Fibroblast of lung (primary cell): ENCODE data around the gene ASB18. TPM values are rescaled to one million over a fixed set of nuclear protein-coding genes. Genes with fewer than 3 reads are reported as not detected.

Experiments used
- DNase-seq, 2 donors: peaks; one replicate each; pipeline versions ENCODE4 v3.0.0 to v3.0.0-alpha.2; 2010; ENCODE audit warnings: low read depth in 2 of 2
- H2AFZ ChIP-seq: 2 replicates; pipeline ENCODE4 v1.5.1; 2012; ENCODE audit warnings: low read length, control low read depth, inconsistent platforms
- H3K27ac ChIP-seq: 2 replicates; pipeline ENCODE4 v1.5.1; 2011; ENCODE audit warnings: low read length, control low read depth; ENCODE audit not compliant: insufficient read depth
- H3K27me3 ChIP-seq: 2 replicates; pipeline ENCODE4 v1.5.1; 2011; ENCODE audit warnings: mild to moderate bottlenecking, low read length; ENCODE audit not compliant: control insufficient read depth, insufficient read depth
- H3K36me3 ChIP-seq: 2 replicates; pipeline ENCODE4 v1.5.1; 2011; ENCODE audit warnings: low read length; ENCODE audit not compliant: control insufficient read depth, insufficient read depth
- H3K4me1 ChIP-seq: 2 replicates; pipeline ENCODE4 v1.5.1; 2011; ENCODE audit warnings: low read length; ENCODE audit not compliant: control insufficient read depth, insufficient read depth; ENCODE audit errors: extremely low read depth
- H3K4me2 ChIP-seq: 2 replicates; pipeline ENCODE4 v1.5.1; 2011; ENCODE audit warnings: low read length, control low read depth; ENCODE audit not compliant: insufficient read depth; ENCODE audit errors: extremely low read depth
- H3K4me3 ChIP-seq, 4 experiments: fragments of 200-600 bp in 1 of 4; sonication (generic) in 1 of 4; replicated peaks in 1 of 4; 2 replicates each; pipeline ENCODE4 v1.5.1; 2011 to 2016; ENCODE audit warnings: low read length in 4 of 4, low read depth in 3 of 4, mild to moderate bottlenecking in 3 of 4, control low read depth in 2 of 4, inconsistent platforms in 1 of 4, mixed read lengths in 1 of 4; ENCODE audit not compliant: insufficient read depth in 1 of 4; ENCODE audit errors: control extremely low read depth in 1 of 4
- H3K79me2 ChIP-seq: 2 replicates; pipeline ENCODE4 v1.5.1; 2012; ENCODE audit warnings: mild to moderate bottlenecking, low read length, inconsistent platforms; ENCODE audit not compliant: control insufficient read depth, insufficient read depth
- H3K9ac ChIP-seq: 2 replicates; pipeline ENCODE4 v1.5.1; 2011; ENCODE audit warnings: mild to moderate bottlenecking, low read length, control low read depth; ENCODE audit not compliant: insufficient read depth
- H3K9me3 ChIP-seq: 2 replicates; pipeline ENCODE4 v1.5.1; 2012; ENCODE audit warnings: low read depth, low read length; ENCODE audit not compliant: control insufficient read depth, insufficient read depth
- H4K20me1 ChIP-seq: 2 replicates; pipeline ENCODE4 v1.5.1; 2011; ENCODE audit warnings: low read length; ENCODE audit not compliant: control insufficient read depth, insufficient read depth; ENCODE audit errors: extremely low read depth
- CTCF ChIP-seq, 2 donors: IDR thresholded peaks in 1 of 2; conservative IDR thresholded peaks in 1 of 2; 1 replicate in 1 of 2; 2 replicates in 1 of 2; pipeline ENCODE4 v1.5.1; 2011 to 2012; ENCODE audit warnings: low read length in 2 of 2, control low read depth in 1 of 2, inconsistent platforms in 1 of 2, low read depth in 1 of 2, mild to moderate bottlenecking in 1 of 2
- EZH2 ChIP-seq: IDR thresholded peaks from 2 replicates; pipeline ENCODE4 v1.5.1; 2012; ENCODE audit warnings: low read length, control low read depth, mild to moderate bottlenecking; ENCODE audit errors: missing control alignments
- polyA plus RNA-seq, 2 donors: library from polyadenylated mRNA; depleted of rRNA in 1 of 2; stranded (reverse) in 1 of 2; unstranded in 1 of 2; fragments of >200 nt; gene quantifications; 2 replicates each; pipeline ENCODE4 v1.2.1, GENCODE V29; 2011 to 2012; ENCODE audit warnings: missing spikeins in 1 of 2
- total RNA-seq: library from RNA; depleted of rRNA; stranded (reverse); fragments of >200 nt; gene quantifications from 2 replicates; pipeline ENCODE4 v1.2.1, GENCODE V29; 2014

Gene ASB18
- total and polyA plus RNA-seq, 2 donors (not counting 1 experiment from before 2014, with no cell fraction given), result not detected

DNA sequence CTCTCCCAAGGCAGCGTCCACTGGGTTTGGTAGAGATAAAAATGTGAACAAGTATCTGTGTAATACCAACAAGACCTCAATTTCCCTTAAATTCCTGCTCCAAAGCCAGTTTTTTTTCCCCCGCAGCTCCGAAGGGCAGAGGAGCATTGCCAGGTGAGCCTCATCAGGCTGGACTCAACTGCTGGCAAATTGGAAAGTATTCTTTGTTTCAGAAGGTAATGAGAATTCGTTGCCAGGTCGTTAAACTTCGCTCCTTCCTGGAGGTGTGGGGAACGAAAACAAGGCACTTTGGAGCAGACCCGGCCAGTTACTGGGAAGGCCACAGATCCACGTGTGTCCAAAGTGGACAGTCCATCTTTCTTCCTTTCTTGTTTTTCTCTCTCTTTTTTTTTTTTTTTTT lies 30.4 kb upstream of the ASB18 start:
- Histone ChIP-seq H4K20me1 (no peaks in the 10 kb centered on the region), H3K27me3 (no peaks in the 10 kb centered on the region), H3K4me1 (no peaks in the 10 kb centered on the region), H3K9ac (no peak overlapping the region), H3K4me3 (no peak overlapping the region), H3K4me2 (no peak overlapping the region), H3K27ac (no peak overlapping the region), H3K9me3 (no peaks in the 10 kb centered on the region), H3K36me3 (no peaks in the 10 kb centered on the region), H3K79me2 (no peaks in the 10 kb centered on the region), H2AFZ (no peak overlapping the region)
- TF ChIP-seq EZH2, result no peak
- no peak for TF ChIP-seq CTCF (conservative IDR thresholded peaks at IDR 0.05 in 1 of 2, IDR thresholded peaks at IDR 0.05 in 1 of 2; ENCODE audit: low read depth in 1 of 2, low read length in 2 of 2)
- DNase-seq, result no peak

DNA sequence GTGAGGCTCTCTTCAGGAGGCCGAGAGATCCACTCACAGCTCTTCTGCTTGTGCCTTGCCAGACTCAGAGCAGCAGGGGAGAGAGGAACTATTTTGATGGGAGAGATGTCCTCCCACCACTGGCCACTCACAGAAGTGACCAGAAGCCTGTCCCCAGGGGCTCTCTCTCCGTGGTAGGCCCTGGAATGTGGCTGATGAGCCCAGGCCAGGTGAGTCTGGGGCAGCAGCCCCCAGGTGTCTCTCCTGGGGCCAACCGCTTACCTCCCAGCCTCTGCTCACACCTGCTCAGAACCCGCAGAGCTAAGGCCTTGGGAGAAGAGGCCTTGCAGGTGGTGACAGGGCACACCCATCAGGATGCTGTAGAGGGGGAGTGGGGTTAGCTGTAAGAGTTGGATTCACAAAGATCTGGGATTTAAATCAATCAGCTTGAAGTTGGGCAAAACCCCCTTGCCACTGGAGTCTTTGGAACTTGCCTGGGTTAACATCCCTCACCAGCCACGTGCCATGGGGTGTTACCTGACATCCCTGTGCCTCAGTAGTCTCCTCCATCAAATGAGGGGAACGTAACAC lies 29.1 kb upstream of the ASB18 start:
- Histone ChIP-seq H3K27ac (no peak overlapping the region), H3K79me2 (no peaks in the 10 kb centered on the region), H3K4me3 (no peak overlapping the region), H3K4me2 (no peak overlapping the region), H3K4me1 (no peaks in the 10 kb centered on the region), H3K36me3 (no peaks in the 10 kb centered on the region), H3K27me3 (no peaks in the 10 kb centered on the region), H3K9ac (no peak overlapping the region), H3K9me3 (no peaks in the 10 kb centered on the region), H4K20me1 (no peaks in the 10 kb centered on the region), H2AFZ (no peak overlapping the region)
- TF ChIP-seq CTCF (conservative IDR thresholded peaks at IDR 0.05 in 1 of 2, IDR thresholded peaks at IDR 0.05 in 1 of 2; ENCODE audit: low read depth in 1 of 2, low read length in 2 of 2), result no peak
- no peak for TF ChIP-seq EZH2
- no peak for DNase-seq

DNA sequence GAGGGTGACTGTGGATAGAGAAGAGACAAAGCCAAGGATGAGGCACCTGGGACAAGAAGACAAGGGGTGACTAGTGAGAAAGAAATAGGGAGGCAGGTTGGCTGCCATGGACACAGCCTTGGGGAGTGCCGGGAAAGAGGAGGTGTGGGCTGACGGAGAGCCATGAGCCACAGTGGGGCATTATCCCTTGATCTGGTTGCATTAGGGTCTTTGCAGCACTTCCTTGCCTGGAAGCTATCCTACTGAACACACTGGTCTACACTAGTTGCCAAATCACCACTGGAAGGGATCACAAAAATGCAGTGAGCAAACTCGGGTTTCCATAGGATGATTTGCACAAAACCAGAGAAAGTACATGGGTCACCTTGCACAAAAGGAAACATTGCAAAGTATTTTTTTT lies 27.7 kb upstream of the ASB18 start:
- TF ChIP-seq EZH2, result no peak
- TF ChIP-seq CTCF (conservative IDR thresholded peaks at IDR 0.05 in 1 of 2, IDR thresholded peaks at IDR 0.05 in 1 of 2; ENCODE audit: low read depth in 1 of 2, low read length in 2 of 2), result no peak

More for the DNA sequence above, 27.7 kb upstream of the ASB18 start:
- Histone ChIP-seq H4K20me1 (no peaks in the 10 kb centered on the region), H3K27me3 (no peaks in the 10 kb centered on the region), H3K27ac (no peak overlapping the region), H3K4me2 (no peak overlapping the region), H3K9me3 (no peaks in the 10 kb centered on the region), H3K36me3 (no peaks in the 10 kb centered on the region), H3K4me3 (no peak overlapping the region), H3K4me1 (no peaks in the 10 kb centered on the region), H2AFZ (no peak overlapping the region), H3K79me2 (no peaks in the 10 kb centered on the region), H3K9ac (no peak overlapping the region)
- no peak for DNase-seq
